Bronchial epithelial cell (primary cell): ENCODE measurements around the gene ALG14. TPM values are rescaled to one million over a fixed set of nuclear protein-coding genes. Genes with fewer than 3 reads are reported as not detected.

ENCODE experiments used
- DNase-seq: peaks from one replicate; pipeline ENCODE4 v3.0.0-alpha.2; 2010; ENCODE audit warnings: low read depth
- FAIRE-seq: peaks from 2 replicates; lab custom pipeline; 2011; peaks lifted over from hg19 to GRCh38; lab: Jason Lieb, UNC
- H3K27me3 ChIP-seq: 2 replicates; pipeline ENCODE4 v1.5.1; 2011; ENCODE audit warnings: low read length; ENCODE audit not compliant: control insufficient read depth, insufficient read depth
- H3K36me3 ChIP-seq: 2 replicates; pipeline ENCODE4 v1.5.1; 2011; ENCODE audit warnings: low read length; ENCODE audit not compliant: control insufficient read depth, insufficient read depth
- H3K4me3 ChIP-seq: 2 replicates; pipeline ENCODE4 v1.5.1; 2011; ENCODE audit warnings: mild to moderate bottlenecking, low read depth, low read length, control low read depth
- CTCF ChIP-seq: IDR thresholded peaks from 2 replicates; pipeline ENCODE4 v1.5.1; 2011; ENCODE audit warnings: mild to moderate bottlenecking, moderate library complexity, low read length, control low read depth, inconsistent platforms; ENCODE audit not compliant: insufficient read depth, severe bottlenecking
- total RNA-seq: library from RNA; depleted of rRNA; stranded (reverse); fragments of >200 nt; gene quantifications from 2 replicates; pipeline ENCODE4 v1.2.1, GENCODE V29; 2014

ALG14 gene
- total RNA-seq, 1 donor from 2014 or later, result 0.53 TPM

- Histone ChIP-seq H3K4me3 (no peak overlapping the region), H3K36me3 (no peaks in the 10 kb centered on the region), H3K27me3 (no peaks in the 10 kb centered on the region)
- DNase-seq (no peak), FAIRE-seq (no peak)
- TF ChIP-seq CTCF, result no peak
These were observed 91.9 kb downstream of the ALG14 start for GRCh38 chr1:94980582-94981574.

GRCh38 chr1:94979656-94980581 lies 92.8 kb downstream of the ALG14 start:
- FAIRE-seq (no peak), DNase-seq (no peak)
- Histone ChIP-seq H3K36me3 (no peaks in the 10 kb centered on the region), H3K27me3 (no peaks in the 10 kb centered on the region), H3K4me3 (no peak overlapping the region)
- TF ChIP-seq CTCF, result no peak

- H3K27me3 ChIP-seq, result no peaks in the 10 kb centered on the region
- H3K4me3 ChIP-seq, result no peak overlapping the region
- no peak for FAIRE-seq
- DNase-seq, result no peak
- H3K36me3 ChIP-seq, result no peaks in the 10 kb centered on the region
- no peak for TF ChIP-seq CTCF
These were observed 93.6 kb downstream of the ALG14 start for GRCh38 chr1:94979131-94979530.

GRCh38 chr1:94978401-94978800 lies 94.3 kb downstream of the ALG14 start:
- TF ChIP-seq CTCF, result no peak
- FAIRE-seq, result no peak
- Histone ChIP-seq H3K36me3 (no peaks in the 10 kb centered on the region), H3K4me3 (no peak overlapping the region), H3K27me3 (no peaks in the 10 kb centered on the region)
- DNase-seq, result no peak

- no peak for DNase-seq
- no peak for FAIRE-seq
- no peaks in the 10 kb centered on the region for H3K36me3 ChIP-seq
- no peak for TF ChIP-seq CTCF
- no peak overlapping the region for H3K4me3 ChIP-seq
- H3K27me3 ChIP-seq, result no peaks in the 10 kb centered on the region
These were observed 95.7 kb downstream of the ALG14 start for GRCh38 chr1:94976971-94977548.
